ENCODE measurements around the gene IVNS1ABP.
"Not testable (repeated sequence)": the region's sequence is repeated elsewhere in the genome, so short reads cannot be mapped to it uniquely, and the experiment has no call there.

The IVNS1ABP gene

GRCh38 chr1:185317034-185317885 is at the start of gene IVNS1ABP:
Gene IVNS1ABP (minus strand): TSS chr1:185317243. CDS start chr1:185309493, 7,750 bp downstream.
- H3K27me3 ChIP-seq (replicated peaks; ENCODE audit: control insufficient read depth, insufficient read depth, low read length): no peaks in the 10 kb centered on the region
- TF ChIP-seq CTCF (IDR thresholded peaks at IDR 0.05; ENCODE audit: insufficient read depth, low read length, poor library complexity, severe bottlenecking): peak; percentile 72
- peak; percentile 98 for DNase-seq (ENCODE audit: extremely low read depth, insufficient read length)
- no peaks in the 10 kb centered on the region for H3K36me3 ChIP-seq (ENCODE audit: control insufficient read depth, insufficient read depth, low read length)
- H3K4me3 ChIP-seq (replicated peaks; ENCODE audit: low read depth, low read length): peak within 1 kb of the TSS; percentile 93

GRCh38 chr1:185365951-185366350 is 48.9 kb upstream of the IVNS1ABP start:
- H3K4me3 ChIP-seq (replicated peaks; ENCODE audit: low read depth, low read length): no peak overlapping the region
- H3K27me3 ChIP-seq (replicated peaks; ENCODE audit: control insufficient read depth, insufficient read depth, low read length): no peaks in the 10 kb centered on the region
- no peak for DNase-seq (ENCODE audit: extremely low read depth, insufficient read length)
- no peaks in the 10 kb centered on the region for H3K36me3 ChIP-seq (ENCODE audit: control insufficient read depth, insufficient read depth, low read length)
- no peak for TF ChIP-seq CTCF (IDR thresholded peaks at IDR 0.05; ENCODE audit: insufficient read depth, low read length, poor library complexity, severe bottlenecking)

GRCh38 chr1:185364528-185364927 is 47.5 kb upstream of the IVNS1ABP start:
- H3K36me3 ChIP-seq (ENCODE audit: control insufficient read depth, insufficient read depth, low read length); H3K27me3 ChIP-seq (replicated peaks; ENCODE audit: control insufficient read depth, insufficient read depth, low read length); H3K4me3 ChIP-seq (replicated peaks; ENCODE audit: low read depth, low read length): not testable (repeated sequence)
- peak; percentile 17 for DNase-seq (ENCODE audit: extremely low read depth, insufficient read length)

- H3K36me3 ChIP-seq (ENCODE audit: control insufficient read depth, insufficient read depth, low read length): no peaks in the 10 kb centered on the region
- DNase-seq (ENCODE audit: extremely low read depth, insufficient read length): no peak
These were observed 46.2 kb upstream of the IVNS1ABP start for GRCh38 chr1:185363205-185363604.

GRCh38 chr1:185360714-185361113 is 43.7 kb upstream of the IVNS1ABP start:
- no peaks in the 10 kb centered on the region for H3K36me3 ChIP-seq (ENCODE audit: control insufficient read depth, insufficient read depth, low read length)
- no peak overlapping the region for H3K4me3 ChIP-seq (replicated peaks; ENCODE audit: low read depth, low read length)
- no peak for TF ChIP-seq CTCF (IDR thresholded peaks at IDR 0.05; ENCODE audit: insufficient read depth, low read length, poor library complexity, severe bottlenecking)
- H3K27me3 ChIP-seq (replicated peaks; ENCODE audit: control insufficient read depth, insufficient read depth, low read length): no peaks in the 10 kb centered on the region
- no peak for DNase-seq (ENCODE audit: extremely low read depth, insufficient read length)

More at GRCh38 chr1:185363205-185363604, 46.2 kb upstream of the IVNS1ABP start:
- Histone ChIP-seq H3K4me3 (replicated peaks; ENCODE audit: low read depth, low read length) (no peak overlapping the region), H3K27me3 (replicated peaks; ENCODE audit: control insufficient read depth, insufficient read depth, low read length) (no peaks in the 10 kb centered on the region)
- TF ChIP-seq CTCF (IDR thresholded peaks at IDR 0.05; ENCODE audit: insufficient read depth, low read length, poor library complexity, severe bottlenecking): no peak

GRCh38 chr1:185358957-185359356 is 41.9 kb upstream of the IVNS1ABP start:
- H3K27me3 ChIP-seq (replicated peaks; ENCODE audit: control insufficient read depth, insufficient read depth, low read length): no peaks in the 10 kb centered on the region
- TF ChIP-seq CTCF (IDR thresholded peaks at IDR 0.05; ENCODE audit: insufficient read depth, low read length, poor library complexity, severe bottlenecking): no peak

More at GRCh38 chr1:185358957-185359356, 41.9 kb upstream of the IVNS1ABP start:
- no peak overlapping the region for H3K4me3 ChIP-seq (replicated peaks; ENCODE audit: low read depth, low read length)
- DNase-seq (ENCODE audit: extremely low read depth, insufficient read length): no peak
- no peaks in the 10 kb centered on the region for H3K36me3 ChIP-seq (ENCODE audit: control insufficient read depth, insufficient read depth, low read length)

All from GM06990 (cell line).